Adrenal gland (tissue), 12 donors: ENCODE measurements around the gene ZNF132. TPM values are rescaled to one million over a fixed set of nuclear protein-coding genes. Genes with fewer than 3 reads are reported as not detected.
A peak's percentile ranks its signal among the peaks of the same experiment; 100 is the strongest.

ENCODE experiments used
- DNase-seq, 7 donors: peaks; one replicate each; pipeline ENCODE4 v3.0.0-alpha.2; 2019 to 2020
- H3K27ac ChIP-seq, 5 donors: fragments of 200-600 bp; sonication (generic) in 4 of 5; 1 replicate in 3 of 5; 2 replicates in 2 of 5; pipeline versions ENCODE4 v1.5.1 to v1.8.0; 2016 to 2020; ENCODE audit warnings: mild to moderate bottlenecking in 1 of 5
- H3K27me3 ChIP-seq: fragments of 200-600 bp; 2 replicates; pipeline ENCODE4 v1.8.0; 2021
- H3K36me3 ChIP-seq, 2 donors: fragments of 200-600 bp; replicated peaks in 1 of 2; 1 replicate in 1 of 2; 2 replicates in 1 of 2; pipeline versions ENCODE4 v1.5.1 to v1.8.0; 2018 to 2022
- H3K4me1 ChIP-seq, 2 donors: fragments of 200-600 bp; replicated peaks in 1 of 2; 1 replicate in 1 of 2; 2 replicates in 1 of 2; pipeline versions ENCODE4 v1.5.1 to v1.8.0; 2018 to 2021
- H3K4me3 ChIP-seq, 4 donors: fragments of 200-600 bp; sonication (generic) in 3 of 4; one replicate each; pipeline ENCODE4 v1.5.1; 2016 to 2018
- H3K9me3 ChIP-seq, 3 donors: fragments of 200-600 bp; sonication (generic) in 1 of 3; replicated peaks in 1 of 3; 1 replicate in 2 of 3; 2 replicates in 1 of 3; pipeline versions ENCODE4 v1.5.1 to v1.8.0; 2016 to 2021
- CTCF ChIP-seq, 6 experiments: fragments of 450-650 bp in 4 of 6; fragments of 200-600 bp in 2 of 6; sonication (generic) in 1 of 6; IDR thresholded peaks; 1 replicate in 5 of 6; 2 replicates in 1 of 6; pipeline versions ENCODE4 v1.5.1 to v1.8.0; 2016 to 2021; ENCODE audit warnings: antibody characterized with exemption in 6 of 6, mild to moderate bottlenecking in 2 of 6, moderate library complexity in 1 of 6
- POLR2A ChIP-seq, 2 donors: fragments of 450-650 bp; IDR thresholded peaks; one replicate each; pipeline ENCODE4 v1.6.1; 2017; ENCODE audit warnings: antibody characterized with exemption in 2 of 2, mild to moderate bottlenecking in 2 of 2, moderate library complexity in 1 of 2
- WGBS, 4 donors: extraction: QIAGEN DNeasy Blood & Tissue Kit in 2 of 4; methylation state at CpG; one replicate each; pipeline versions ENCODE4 v1.1.5 to v1.1.7; 2013 to 2017; 5-methylcytosine and 5-hydroxymethylcytosine counted together
- intact Hi-C, 2 donors: fragments of 100-400 bp; cut with DNase I; formaldehyde crosslinking; loops; one replicate each; pipeline versions ENCODE4 v1.14.1 to v1.15.0; 2022 to 2023
- polyA plus RNA-seq, 3 donors: library from polyadenylated mRNA; stranded (reverse); fragments of 200-250 nt in 2 of 3; fragments of 350-450 nt in 1 of 3; fragmentation: Illumina TruSeq in 1 of 3; extraction: RNeasy Lipid Tissue Mini Kit (QIAGEN cat#74804) in 1 of 3; gene quantifications; one replicate each; pipeline ENCODE4 v1.2.3, GENCODE V29; 2013 to 2014
- total RNA-seq, 9 donors: library from RNA; depleted of rRNA in 4 of 9; stranded (reverse); fragments of >200 nt in 4 of 9; fragments of 120-200 nt in 1 of 9; fragmentation: NEBNext Ultra II Directional in 1 of 9; extraction: Animal tissue kit (Norgen Biotek cat#: 25700) in 1 of 9; gene quantifications; one replicate each; pipeline versions ENCODE4 v1.1.0 to v1.2.4, GENCODE V29; 2013 to 2023
- donor health status: healthy with polysubstance abuse.
- donor health status: Bipolar disorder and iron deficiency.
- donor health status: DM: yes; HTN: yes; CAD: no.
- donor health status: DM: no; HTN: no; CAD: no.
- donor health status: DM: no; HTN: no; CAD: no.
- donor health status: DM: yes; HTN: yes; CAD: no.

Gene ZNF132
- total and polyA plus RNA-seq, 12 donors = 1.3 to 12.0 (median 4.6) TPM

GRCh38 chr19:58482372-58482771 is 42.4 kb upstream of the ZNF132 start:
- Histone ChIP-seq H3K27me3 (no peaks in the 10 kb centered on the region), H3K9me3 (no peaks in the 10 kb centered on the region), H3K36me3 (peaks cover 0 to 22% of the 10 kb centered on the region in 2 donors), H3K4me3 (no peak overlapping the region), H3K27ac (no peak overlapping the region), H3K4me1 (no peaks in the 10 kb centered on the region)
- no peak for TF ChIP-seq POLR2A (IDR thresholded peaks at IDR 0.05)
- no peak for TF ChIP-seq CTCF (IDR thresholded peaks at IDR 0.05)
- no peak for DNase-seq
- 87 to 100% (median 90%) methylated on average over 3 to 7 of the region's 7 CpGs for WGBS, 4 donors
- intact Hi-C loops = no loop called here

- 64 to 89% (median 79%) methylated on average over 2 of the region's 2 CpGs for WGBS, 4 donors
- intact Hi-C loops = no loop called here
- TF ChIP-seq CTCF (IDR thresholded peaks at IDR 0.05) = no peak
- no peak for TF ChIP-seq POLR2A (IDR thresholded peaks at IDR 0.05)
- Histone ChIP-seq H3K27ac (no peak overlapping the region), H3K36me3 (peaks cover 0 to 22% of the 10 kb centered on the region in 2 donors), H3K9me3 (no peaks in the 10 kb centered on the region), H3K4me1 (peaks cover 6 to 10% of the 10 kb centered on the region in 2 donors), H3K4me3 (no peak overlapping the region), H3K27me3 (no peaks in the 10 kb centered on the region)
- DNase-seq = peak in 1 of 7 donors; percentile 6
Measured at GRCh38 chr19:58480831-58481230, 40.9 kb upstream of the ZNF132 start.

- H3K36me3 ChIP-seq = peaks cover 0 to 22% of the 10 kb centered on the region in 2 donors
Measured at GRCh38 chr19:58480481-58480830, 40.5 kb upstream of the ZNF132 start.

GRCh38 chr19:58479736-58480480 is 40.0 kb upstream of the ZNF132 start:
- TF ChIP-seq CTCF (IDR thresholded peaks at IDR 0.05) (no peak), POLR2A (IDR thresholded peaks at IDR 0.05) (no peak)
- H3K4me3 ChIP-seq = no peak overlapping the region
- no peaks in the 10 kb centered on the region for H3K27me3 ChIP-seq
- H3K27ac ChIP-seq = no peak overlapping the region
- WGBS, 4 donors = 89 to 95% (median 92%) methylated on average over 8 to 28 of the region's 28 CpGs
- no peak for DNase-seq
- peaks cover 0 to 22% of the 10 kb centered on the region in 2 donors for H3K36me3 ChIP-seq
- peaks cover 6 to 14% of the 10 kb centered on the region in 2 donors for H3K4me1 ChIP-seq
- intact Hi-C loops = no loop called here
- H3K9me3 ChIP-seq = no peaks in the 10 kb centered on the region

More at GRCh38 chr19:58480481-58480830, 40.5 kb upstream of the ZNF132 start:
- Histone ChIP-seq H3K27ac (no peak overlapping the region), H3K4me1 (peaks cover 6 to 10% of the 10 kb centered on the region in 2 donors), H3K9me3 (no peaks in the 10 kb centered on the region), H3K27me3 (no peaks in the 10 kb centered on the region), H3K4me3 (no peak overlapping the region)
- 94 to 98% (median 95%) methylated on average over 4 to 20 of the region's 20 CpGs for WGBS, 4 donors
- TF ChIP-seq CTCF (IDR thresholded peaks at IDR 0.05) (no peak), POLR2A (IDR thresholded peaks at IDR 0.05) (no peak)
- no peak for DNase-seq
- intact Hi-C loops = no loop called here
